OCI-LY7 (cell line): ENCODE data around the gene TMEM223.

ENCODE experiments used
- CTCF ChIP-seq: fragments of 200-600 bp; sonication (generic); conservative IDR thresholded peaks from 2 replicates; pipeline ENCODE4 v1.5.1; 2014; ENCODE audit warnings: mild to moderate bottlenecking, antibody characterized with exemption, low read length, moderate library complexity, mixed read lengths
- EZH2phosphoT487 ChIP-seq: fragments of 200-600 bp; sonication (generic); IDR thresholded peaks from 2 replicates; pipeline ENCODE4 v1.6.1; 2018; ENCODE audit warnings: low read depth, borderline replicate concordance, mild to moderate bottlenecking, mixed run types, antibody characterized with exemption, low read length, moderate library complexity, mixed read lengths

- TF ChIP-seq CTCF (no peak), EZH2phosphoT487 (no peak)
Observed at GRCh38 chr11:62817129-62817528, 25.3 kb upstream of the TMEM223 start.
